Hypothalamus (tissue), 51 donors: ENCODE results near the gene INS.
"Not testable (repeated sequence)": the region's sequence is repeated elsewhere in the genome, so short reads cannot be mapped to it uniquely, and the experiment has no call there.

Source experiments
- DNase-seq, 51 donors: peaks; one replicate each; lab custom pipeline; 2025; lab: John Stamatoyannopoulos, UW

The INS gene

DNA sequence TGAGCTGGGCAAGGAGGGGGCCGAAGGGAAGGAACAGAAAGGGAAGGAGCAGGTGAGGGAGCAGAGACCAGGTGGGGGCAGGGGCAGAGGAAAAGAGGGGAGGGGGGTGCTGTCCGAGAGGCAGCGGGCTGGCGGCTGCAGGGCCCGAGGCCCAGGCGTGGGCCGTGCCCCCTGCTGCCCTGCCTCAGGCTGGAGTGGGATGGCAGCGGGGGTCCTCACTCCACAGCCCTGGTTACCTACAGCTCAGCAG lies 24.1 kb downstream of the INS start:
- DNase-seq = no peak

- no peak for DNase-seq
Measured at GRCh38 chr11:2136209-2136951, 24.6 kb downstream of the INS start.

DNA sequence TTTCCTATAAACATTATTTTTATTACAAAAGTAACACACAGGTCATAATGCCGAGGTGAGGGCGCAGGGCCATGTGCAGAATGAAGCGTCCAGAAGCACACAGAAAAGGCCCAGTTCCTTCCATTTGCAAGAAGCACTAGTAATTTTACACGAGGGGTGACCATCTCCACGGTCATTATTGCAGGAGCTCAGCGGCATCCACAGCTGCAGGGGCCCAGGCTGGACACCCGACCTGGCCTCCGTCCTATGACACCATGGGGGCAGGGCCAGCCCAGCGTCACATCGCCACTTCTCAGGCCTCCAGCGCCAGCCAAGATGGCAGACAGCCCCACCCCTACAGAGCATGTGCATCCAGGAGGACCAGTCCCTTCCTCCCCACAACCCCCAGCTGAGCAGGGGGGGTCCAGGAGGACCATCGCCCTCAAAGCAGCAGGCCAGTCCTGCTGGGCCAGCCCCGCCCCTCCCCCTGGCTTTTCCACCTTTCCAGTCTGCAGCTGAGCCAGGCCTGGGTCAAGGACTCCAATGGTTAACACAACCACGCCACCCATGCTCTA lies 25.3 kb downstream of the INS start:
- DNase-seq = no peak

DNA sequence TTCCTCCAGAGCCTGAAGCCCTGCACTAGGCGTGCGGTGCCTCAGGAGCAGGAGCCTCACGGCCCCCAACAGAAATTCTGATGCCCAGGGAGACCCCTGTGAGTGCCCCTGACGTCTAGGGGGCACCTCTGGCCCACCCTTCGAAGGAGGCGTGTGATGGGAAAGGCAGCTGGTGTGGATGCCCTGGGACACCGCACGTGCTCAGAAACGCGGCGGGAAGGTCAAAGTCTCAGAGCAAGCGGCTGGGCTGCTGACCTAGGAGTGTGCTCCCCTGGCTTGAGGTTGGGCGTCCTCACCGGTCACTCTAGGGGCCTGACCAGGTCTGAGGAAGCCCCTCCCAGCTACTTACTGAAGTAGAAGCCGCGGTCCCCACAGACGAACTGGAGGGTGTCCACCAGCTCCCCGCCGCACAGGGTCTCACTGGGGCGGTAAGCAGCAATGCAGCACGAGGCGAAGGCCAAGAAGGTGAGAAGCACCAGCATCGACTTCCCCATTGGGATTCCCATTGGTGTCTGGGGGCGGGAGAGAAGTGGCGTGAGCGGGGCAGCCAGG lies 25.9 kb downstream of the INS start:
- DNase-seq = no peak

GRCh38 chr11:2134022-2135010 lies 26.7 kb downstream of the INS start:
- no peak for DNase-seq

GRCh38 chr11:2133241-2134021 lies 27.6 kb downstream of the INS start:
- DNase-seq = no peak

GRCh38 chr11:2132874-2133240 lies 28.2 kb downstream of the INS start:
- no peak for DNase-seq

- no peak for DNase-seq
Measured at GRCh38 chr11:2132246-2132645, 28.8 kb downstream of the INS start.

DNA sequence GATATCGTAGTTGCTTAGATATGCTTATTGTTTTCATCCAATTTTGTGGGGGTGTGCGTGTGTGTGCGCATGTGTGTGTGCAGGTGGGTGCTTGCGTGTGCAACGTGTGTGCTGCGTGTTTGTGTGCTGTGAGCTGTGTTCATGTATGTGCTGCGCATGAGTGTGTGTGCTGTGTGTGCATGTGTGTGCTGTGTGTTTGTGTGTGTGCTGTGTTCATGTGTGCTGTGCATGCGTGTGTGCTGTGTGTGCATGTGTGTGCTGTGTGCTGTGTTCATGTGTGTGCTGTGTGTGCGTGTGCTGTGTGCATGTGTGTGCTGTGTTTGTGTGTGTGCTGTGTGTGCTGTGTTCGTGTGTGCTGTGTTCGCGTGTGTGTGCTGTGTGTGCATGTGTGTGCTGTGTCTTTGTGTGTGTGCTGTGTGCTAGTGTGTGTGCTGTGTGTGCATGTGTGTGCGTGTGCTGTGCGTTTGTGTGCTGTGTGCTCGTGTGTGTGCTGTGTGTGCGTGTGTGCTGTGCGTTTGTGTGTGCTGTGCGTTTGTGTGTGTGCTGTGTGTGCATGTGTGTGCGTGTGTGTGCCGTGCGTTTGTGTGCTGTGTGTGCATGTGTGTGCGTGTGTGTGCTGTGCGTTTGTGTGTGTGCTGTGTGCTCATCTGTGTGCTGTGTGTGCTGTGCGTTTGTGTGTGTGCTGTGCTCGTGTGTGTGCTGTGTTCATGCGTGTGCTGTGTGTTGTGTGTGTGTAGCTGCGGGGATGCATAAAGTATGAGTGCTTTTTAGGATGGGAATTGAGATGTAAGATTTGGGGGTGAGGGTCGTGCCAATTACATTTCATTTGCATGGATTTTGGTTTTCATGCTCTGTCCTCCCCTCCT lies 29.4 kb downstream of the INS start:
- DNase-seq = no peak

DNA sequence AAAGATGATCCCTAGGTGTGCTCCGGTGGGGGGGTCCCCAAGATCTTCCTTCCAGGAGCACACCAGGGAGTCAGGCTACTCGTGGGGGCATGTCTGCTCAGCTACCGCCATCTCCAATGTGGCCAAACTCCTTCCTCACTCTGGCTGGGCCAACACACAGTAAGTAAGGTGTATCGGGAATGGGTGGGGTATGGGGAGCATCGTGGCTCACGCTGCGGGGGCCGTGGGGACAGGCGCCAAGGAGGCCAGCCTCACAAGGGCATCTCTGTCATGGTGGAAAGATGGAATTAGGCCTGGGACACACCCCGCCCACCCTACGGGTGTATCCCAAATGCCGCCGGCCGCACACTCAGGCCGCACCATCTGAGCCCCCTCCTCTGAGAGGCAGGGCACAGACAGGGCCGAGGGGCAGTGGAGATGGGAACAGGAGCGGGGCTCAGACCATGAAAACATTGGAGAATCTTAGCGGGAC lies 30.1 kb downstream of the INS start:
- no peak for DNase-seq

GRCh38 chr11:2129699-2130366 lies 31.2 kb downstream of the INS start:
- no peak for DNase-seq

- DNase-seq = no peak
Measured at GRCh38 chr11:2129308-2129698, 31.7 kb downstream of the INS start.

- no peak for DNase-seq
Measured at GRCh38 chr11:2128511-2129307, 32.3 kb downstream of the INS start.

DNA sequence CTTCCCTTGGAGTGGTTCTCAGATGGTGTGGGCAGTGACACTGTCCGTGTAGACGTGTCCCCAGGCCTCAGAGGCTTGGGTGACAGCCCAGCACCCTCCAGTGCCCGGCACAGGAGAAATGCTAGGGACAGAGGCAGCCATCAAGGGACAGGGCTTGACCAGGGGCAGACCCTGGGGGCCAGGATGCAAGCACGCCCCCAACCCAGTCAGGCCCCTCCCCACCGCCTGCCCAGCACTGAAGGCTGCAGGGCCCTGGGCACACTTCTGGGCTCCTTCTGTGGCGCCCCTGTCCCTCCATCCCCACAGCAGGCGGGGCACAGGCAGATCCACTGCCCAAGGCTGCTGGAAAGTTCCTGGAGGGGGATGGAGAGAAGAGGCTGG lies 32.9 kb downstream of the INS start:
- no peak for DNase-seq

GRCh38 chr11:2127482-2128129 lies 33.4 kb downstream of the INS start:
- no peak for DNase-seq

GRCh38 chr11:2126520-2127085 lies 34.4 kb downstream of the INS start:
- no peak for DNase-seq

GRCh38 chr11:2124736-2125484 lies 36.1 kb downstream of the INS start:
- DNase-seq = not testable (repeated sequence)
